Gastroesophageal sphincter (tissue), 3 donors: ENCODE results near the gene ADAT2.

ENCODE experiments used
- EP300 ChIP-seq: sonication (generic); formaldehyde crosslinking; IDR thresholded peaks from one replicate; pipeline ENCODE4 v1.6.1; 2017; ENCODE audit warnings: antibody characterized with exemption, mild to moderate bottlenecking
- POLR2A ChIP-seq, 2 donors: fragments of 450-650 bp; IDR thresholded peaks; one replicate each; pipeline ENCODE4 v1.6.1; 2017; ENCODE audit warnings: antibody characterized with exemption in 2 of 2, mild to moderate bottlenecking in 2 of 2, moderate library complexity in 1 of 2
- POLR2AphosphoS5 ChIP-seq: sonication (generic); formaldehyde crosslinking; IDR thresholded peaks from one replicate; pipeline ENCODE4 v1.6.1; 2017; ENCODE audit warnings: antibody characterized with exemption
- TF ChIP-seq, protein P1 (sequence below), 4 experiments: fragments of 200-600 bp in 2 of 4; fragments of 450-650 bp in 2 of 4; sonication (generic) in 1 of 4; IDR thresholded peaks; one replicate each; pipeline ENCODE4 v1.5.1; 2017 to 2019; ENCODE audit warnings: antibody characterized with exemption in 4 of 4, mild to moderate bottlenecking in 2 of 4, moderate library complexity in 2 of 4

DNA sequence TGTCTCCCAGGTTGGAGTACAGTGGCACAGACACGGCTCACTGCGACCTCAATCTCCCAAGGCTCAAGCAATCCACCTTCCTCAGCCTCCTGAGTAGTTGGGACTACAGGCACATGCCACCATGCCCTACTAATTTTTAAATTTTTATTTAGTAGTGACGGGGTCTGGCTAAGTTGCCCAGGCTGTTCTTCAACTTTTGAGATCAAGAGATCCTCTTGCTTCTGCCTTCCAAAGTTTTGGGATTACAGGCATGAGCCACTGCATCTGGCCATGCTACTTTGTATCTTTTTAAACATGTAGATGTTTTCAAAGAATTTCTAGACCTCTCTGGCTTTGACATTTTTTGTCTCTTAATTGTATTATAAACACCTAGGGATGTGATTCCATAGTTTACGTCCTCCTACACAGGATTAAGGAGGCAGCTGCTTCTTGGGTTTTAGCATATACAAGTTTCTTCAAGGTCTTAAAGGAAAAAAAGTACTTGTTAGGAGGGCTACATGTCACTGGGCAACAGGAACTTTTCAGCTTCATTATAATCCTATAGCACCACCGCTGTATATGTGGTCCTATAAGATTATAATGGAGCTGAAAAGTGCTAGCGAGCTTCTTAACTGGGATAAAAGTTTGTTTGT, 1.3 kb downstream of the ADAT2 start:
- TF ChIP-seq POLR2AphosphoS5 (no peak), POLR2A (IDR thresholded peaks at IDR 0.05) (no peak), EP300 (no peak)
- TF ChIP-seq, protein P1, sequence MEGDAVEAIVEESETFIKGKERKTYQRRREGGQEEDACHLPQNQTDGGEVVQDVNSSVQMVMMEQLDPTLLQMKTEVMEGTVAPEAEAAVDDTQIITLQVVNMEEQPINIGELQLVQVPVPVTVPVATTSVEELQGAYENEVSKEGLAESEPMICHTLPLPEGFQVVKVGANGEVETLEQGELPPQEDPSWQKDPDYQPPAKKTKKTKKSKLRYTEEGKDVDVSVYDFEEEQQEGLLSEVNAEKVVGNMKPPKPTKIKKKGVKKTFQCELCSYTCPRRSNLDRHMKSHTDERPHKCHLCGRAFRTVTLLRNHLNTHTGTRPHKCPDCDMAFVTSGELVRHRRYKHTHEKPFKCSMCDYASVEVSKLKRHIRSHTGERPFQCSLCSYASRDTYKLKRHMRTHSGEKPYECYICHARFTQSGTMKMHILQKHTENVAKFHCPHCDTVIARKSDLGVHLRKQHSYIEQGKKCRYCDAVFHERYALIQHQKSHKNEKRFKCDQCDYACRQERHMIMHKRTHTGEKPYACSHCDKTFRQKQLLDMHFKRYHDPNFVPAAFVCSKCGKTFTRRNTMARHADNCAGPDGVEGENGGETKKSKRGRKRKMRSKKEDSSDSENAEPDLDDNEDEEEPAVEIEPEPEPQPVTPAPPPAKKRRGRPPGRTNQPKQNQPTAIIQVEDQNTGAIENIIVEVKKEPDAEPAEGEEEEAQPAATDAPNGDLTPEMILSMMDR (IDR thresholded peaks at IDR 0.05), result no peak
